OCI-LY7 (cell line): ENCODE measurements around the gene YBX2.

Experiments
- EZH2phosphoT487 ChIP-seq: fragments of 200-600 bp; sonication (generic); IDR thresholded peaks from 2 replicates; pipeline ENCODE4 v1.6.1; 2018; ENCODE audit warnings: low read depth, borderline replicate concordance, mild to moderate bottlenecking, mixed run types, antibody characterized with exemption, low read length, moderate library complexity, mixed read lengths
- TF ChIP-seq, protein P1 (sequence below): fragments of 200-600 bp; sonication (generic); conservative IDR thresholded peaks from 2 replicates; pipeline ENCODE4 v1.5.1; 2014; ENCODE audit warnings: mild to moderate bottlenecking, antibody characterized with exemption, low read length, moderate library complexity, mixed read lengths

DNA sequence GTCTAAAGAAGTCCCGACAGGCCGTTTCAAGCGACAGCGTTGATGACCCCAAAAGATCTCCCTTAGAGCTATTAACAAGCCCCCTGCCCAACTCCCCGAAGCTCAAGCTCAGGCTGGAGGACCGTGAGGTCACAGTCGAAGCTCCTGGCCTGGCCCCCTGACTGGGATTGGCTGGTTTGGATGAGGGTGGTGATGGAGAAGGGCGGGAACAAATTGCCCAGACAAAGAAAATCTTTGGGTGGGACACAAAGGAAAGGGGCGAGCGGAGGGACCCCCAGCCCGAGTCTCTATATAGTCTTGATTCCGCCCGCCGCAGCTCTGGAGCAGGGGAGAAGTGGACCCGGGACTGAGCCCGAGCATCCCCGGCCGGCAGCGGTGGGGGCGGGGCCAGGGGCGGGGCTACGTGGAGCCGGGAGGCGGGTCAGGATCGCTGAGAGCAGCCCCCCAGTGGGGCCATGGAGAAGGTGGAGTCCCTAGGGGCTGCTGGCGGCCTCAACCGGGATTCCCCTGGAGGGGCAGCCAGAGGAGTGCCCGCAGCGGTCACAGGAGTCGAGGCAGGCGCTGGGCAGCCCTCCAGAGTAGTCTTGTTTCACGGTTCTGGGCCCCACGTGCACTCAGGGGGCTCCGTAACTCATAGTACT lies 35.7 kb upstream of the YBX2 start:
- TF ChIP-seq, protein P1, sequence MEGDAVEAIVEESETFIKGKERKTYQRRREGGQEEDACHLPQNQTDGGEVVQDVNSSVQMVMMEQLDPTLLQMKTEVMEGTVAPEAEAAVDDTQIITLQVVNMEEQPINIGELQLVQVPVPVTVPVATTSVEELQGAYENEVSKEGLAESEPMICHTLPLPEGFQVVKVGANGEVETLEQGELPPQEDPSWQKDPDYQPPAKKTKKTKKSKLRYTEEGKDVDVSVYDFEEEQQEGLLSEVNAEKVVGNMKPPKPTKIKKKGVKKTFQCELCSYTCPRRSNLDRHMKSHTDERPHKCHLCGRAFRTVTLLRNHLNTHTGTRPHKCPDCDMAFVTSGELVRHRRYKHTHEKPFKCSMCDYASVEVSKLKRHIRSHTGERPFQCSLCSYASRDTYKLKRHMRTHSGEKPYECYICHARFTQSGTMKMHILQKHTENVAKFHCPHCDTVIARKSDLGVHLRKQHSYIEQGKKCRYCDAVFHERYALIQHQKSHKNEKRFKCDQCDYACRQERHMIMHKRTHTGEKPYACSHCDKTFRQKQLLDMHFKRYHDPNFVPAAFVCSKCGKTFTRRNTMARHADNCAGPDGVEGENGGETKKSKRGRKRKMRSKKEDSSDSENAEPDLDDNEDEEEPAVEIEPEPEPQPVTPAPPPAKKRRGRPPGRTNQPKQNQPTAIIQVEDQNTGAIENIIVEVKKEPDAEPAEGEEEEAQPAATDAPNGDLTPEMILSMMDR: no peak
- TF ChIP-seq EZH2phosphoT487: no peak
